Mesenchymal stem cell (in vitro differentiated cells and primary cell): ENCODE results near the gene SSNA1.

Source experiments
- DNase-seq: peaks from one replicate; pipeline ENCODE4 v3.0.0-alpha.2; 2013
- H2AFZ ChIP-seq: one replicate; pipeline ENCODE4 v1.6.1; 2013; ENCODE audit warnings: low read depth, mild to moderate bottlenecking, control low read depth, inconsistent platforms, low read length, moderate library complexity
- H2AK5ac ChIP-seq: 2 replicates; pipeline ENCODE4 v1.6.1; 2013; ENCODE audit warnings: low read length, moderate library complexity, mild to moderate bottlenecking, inconsistent platforms; ENCODE audit not compliant: severe bottlenecking
- H2BK120ac ChIP-seq: one replicate; pipeline ENCODE4 v1.6.1; 2013; ENCODE audit warnings: low read depth, mild to moderate bottlenecking, inconsistent platforms, low read length, moderate library complexity
- H2BK12ac ChIP-seq, 2 experiments: one replicate each; pipeline ENCODE4 v1.6.1; 2013; ENCODE audit warnings: inconsistent platforms in 2 of 2, low read length in 2 of 2, mild to moderate bottlenecking in 2 of 2, moderate library complexity in 2 of 2, control low read depth in 1 of 2
- H2BK15ac ChIP-seq: one replicate; pipeline ENCODE4 v1.6.1; 2013; ENCODE audit warnings: mild to moderate bottlenecking, low read depth, inconsistent platforms; ENCODE audit not compliant: poor library complexity, severe bottlenecking
- H2BK5ac ChIP-seq: 2 replicates; pipeline ENCODE4 v1.6.1; 2013; ENCODE audit warnings: low read depth, mild to moderate bottlenecking, low read length, control low read depth, inconsistent platforms; ENCODE audit not compliant: poor library complexity, severe bottlenecking
- H3K14ac ChIP-seq, 2 experiments: one replicate each; pipeline ENCODE4 v1.6.1; 2013; ENCODE audit warnings: inconsistent platforms in 2 of 2, low read length in 2 of 2, control low read depth in 1 of 2, mild to moderate bottlenecking in 1 of 2, moderate library complexity in 1 of 2
- H3K18ac ChIP-seq, 2 experiments: one replicate each; pipeline ENCODE4 v1.6.1; 2013; ENCODE audit warnings: inconsistent platforms in 2 of 2, low read length in 2 of 2, control low read depth in 1 of 2, low read depth in 1 of 2, mild to moderate bottlenecking in 1 of 2
- H3K23ac ChIP-seq, 2 experiments: one replicate each; pipeline ENCODE4 v1.6.1; 2013; ENCODE audit warnings: inconsistent platforms in 2 of 2, low read length in 2 of 2, mild to moderate bottlenecking in 2 of 2, moderate library complexity in 2 of 2, control low read depth in 1 of 2
- H3K27ac ChIP-seq: 2 replicates; pipeline ENCODE4 v1.5.1; 2013; ENCODE audit warnings: mild to moderate bottlenecking, moderate library complexity, low read length, control low read depth, inconsistent platforms; ENCODE audit not compliant: poor library complexity, severe bottlenecking
- H3K27me3 ChIP-seq, 2 experiments: 2 replicates each; pipeline versions ENCODE4 v1.6.1 to v1.7.0; 2013; ENCODE audit warnings: low read length in 2 of 2, mild to moderate bottlenecking in 2 of 2, moderate library complexity in 2 of 2, control low read depth in 1 of 2, inconsistent platforms in 1 of 2; ENCODE audit not compliant: control insufficient read depth in 1 of 2, insufficient read depth in 1 of 2
- H3K36me3 ChIP-seq, 2 experiments: 2 replicates each; pipeline versions ENCODE4 v1.6.1 to v1.7.0; 2013; ENCODE audit warnings: low read length in 2 of 2, control low read depth in 1 of 2, inconsistent platforms in 1 of 2, low read depth in 1 of 2, mild to moderate bottlenecking in 1 of 2; ENCODE audit not compliant: insufficient read depth in 2 of 2, control insufficient read depth in 1 of 2
- H3K4ac ChIP-seq, 2 experiments: one replicate each; pipeline ENCODE4 v1.6.1; 2013; ENCODE audit warnings: inconsistent platforms in 2 of 2, low read length in 2 of 2, mild to moderate bottlenecking in 2 of 2, moderate library complexity in 2 of 2, control low read depth in 1 of 2, low read depth in 1 of 2
- H3K4me1 ChIP-seq: 2 replicates; pipeline ENCODE4 v1.6.1; 2013; ENCODE audit warnings: low read depth, low read length, control low read depth; ENCODE audit not compliant: control insufficient read depth, insufficient read depth
- H3K4me2 ChIP-seq: 2 replicates; pipeline ENCODE4 v1.6.1; 2013; ENCODE audit warnings: low read length, mild to moderate bottlenecking, inconsistent platforms; ENCODE audit not compliant: poor library complexity, severe bottlenecking
- H3K4me3 ChIP-seq, 2 experiments: 2 replicates each; pipeline versions ENCODE4 v1.5.1 to v1.7.0; 2013; ENCODE audit warnings: low read length in 2 of 2, mild to moderate bottlenecking in 2 of 2, control low read depth in 1 of 2, low read depth in 1 of 2; ENCODE audit not compliant: insufficient read depth in 1 of 2
- H3K79me1 ChIP-seq: replicated peaks from 2 replicates; pipeline ENCODE4 v1.6.1; 2013; ENCODE audit warnings: mild to moderate bottlenecking, control low read depth, low read length, inconsistent platforms; ENCODE audit not compliant: poor library complexity, severe bottlenecking
- H3K9ac ChIP-seq: 2 replicates; pipeline ENCODE4 v1.7.0; 2013; ENCODE audit warnings: mild to moderate bottlenecking, low read length, moderate library complexity
- H3K9me3 ChIP-seq: 2 replicates; pipeline ENCODE4 v1.7.0; 2013; ENCODE audit warnings: mild to moderate bottlenecking, low read length; ENCODE audit not compliant: control insufficient read depth
- H4K8ac ChIP-seq: one replicate; pipeline ENCODE4 v1.6.1; 2013; ENCODE audit warnings: inconsistent platforms, mild to moderate bottlenecking, low read length, moderate library complexity
- H4K91ac ChIP-seq: one replicate; pipeline ENCODE4 v1.6.1; 2013; ENCODE audit warnings: mild to moderate bottlenecking, low read length, inconsistent platforms
- WGBS: methylation state at CpG from one replicate; pipeline ENCODE4 v1.1.7; 2013; ENCODE audit warnings: mixed read lengths; 5-methylcytosine and 5-hydroxymethylcytosine counted together

The SSNA1 gene

GRCh38 chr9:137167747-137168572, 20.5 kb upstream of the SSNA1 start:
- WGBS, result 16% methylated on average over 53 of the region's 57 CpGs
- Histone ChIP-seq H3K14ac (no peak overlapping the region), H3K79me1 (no peaks in the 10 kb centered on the region), H2AFZ (no peak overlapping the region), H3K9ac (no peak overlapping the region), H3K36me3 (no peaks in the 10 kb centered on the region), H2AK5ac (no peak overlapping the region), H3K27me3 (peaks cover 87% of the 10 kb centered on the region in 2 experiments), H2BK12ac (no peak overlapping the region), H2BK120ac (no peak overlapping the region), H3K27ac (no peak overlapping the region), H3K18ac (no peak overlapping the region), H4K8ac (no peak overlapping the region), H2BK15ac (no peak overlapping the region), H3K9me3 (no peaks in the 10 kb centered on the region), H3K4me2 (no peak overlapping the region), H3K4ac (no peak overlapping the region), H3K4me1 (peaks cover 26% of the 10 kb centered on the region), H3K4me3 (no peak overlapping the region), H3K23ac (no peak overlapping the region), H4K91ac (no peak overlapping the region), H2BK5ac (no peak overlapping the region)
- no peak for DNase-seq

- H3K23ac ChIP-seq, result no peak overlapping the region
- H3K27ac ChIP-seq, result no peak overlapping the region
- H3K9ac ChIP-seq, result no peak overlapping the region
- no peak overlapping the region for H2BK5ac ChIP-seq
- peaks cover 21% of the 10 kb centered on the region for H3K4me1 ChIP-seq
- no peaks in the 10 kb centered on the region for H3K9me3 ChIP-seq
- H3K36me3 ChIP-seq, result no peaks in the 10 kb centered on the region
- H4K91ac ChIP-seq, result no peak overlapping the region
- H3K4me2 ChIP-seq, result peak overlapping the region; percentile 73
- H2BK12ac ChIP-seq, result no peak overlapping the region
- no peak overlapping the region for H2BK120ac ChIP-seq
- H2BK15ac ChIP-seq, result no peak overlapping the region
- H2AK5ac ChIP-seq, result no peak overlapping the region
- WGBS, result 6% methylated on average over 33 of the region's 36 CpGs
- DNase-seq, result no peak
- peak overlapping the region in 1 of 2 experiments; percentile 31 for H3K4me3 ChIP-seq
- H3K4ac ChIP-seq, result no peak overlapping the region
- H3K27me3 ChIP-seq, result peaks cover 84 to 88% of the 10 kb centered on the region in 2 experiments
- H3K14ac ChIP-seq, result no peak overlapping the region
- no peak overlapping the region for H3K18ac ChIP-seq
- no peaks in the 10 kb centered on the region for H3K79me1 ChIP-seq
- H4K8ac ChIP-seq, result no peak overlapping the region
- H2AFZ ChIP-seq, result no peak overlapping the region
Measured at GRCh38 chr9:137168573-137168903, 19.9 kb upstream of the SSNA1 start.

- Histone ChIP-seq H2BK5ac (no peak overlapping the region), H3K14ac (no peak overlapping the region), H3K4me2 (peak overlapping the region; percentile 73), H3K36me3 (no peaks in the 10 kb centered on the region), H3K18ac (no peak overlapping the region), H2AK5ac (no peak overlapping the region), H2BK12ac (no peak overlapping the region), H2BK120ac (no peak overlapping the region), H4K8ac (no peak overlapping the region), H4K91ac (no peak overlapping the region), H2AFZ (no peak overlapping the region), H3K27me3 (peaks cover 83 to 88% of the 10 kb centered on the region in 2 experiments), H3K4ac (no peak overlapping the region), H3K9ac (no peak overlapping the region), H3K9me3 (no peaks in the 10 kb centered on the region), H3K4me1 (peaks cover 21% of the 10 kb centered on the region), H3K4me3 (peak overlapping the region in 1 of 2 experiments; percentile 38), H2BK15ac (no peak overlapping the region), H3K79me1 (no peaks in the 10 kb centered on the region), H3K27ac (no peak overlapping the region), H3K23ac (peak overlapping the region in 1 of 2 experiments; percentile 85)
- peak; percentile 29 for DNase-seq
- 2% methylated on average over 83 of the region's 124 CpGs for WGBS
Measured at GRCh38 chr9:137168904-137169856, 19.3 kb upstream of the SSNA1 start.

- Histone ChIP-seq H3K18ac (no peak within 1 kb of the TSS), H3K36me3 (no peaks in the 10 kb centered on the region), H2AK5ac (no peak within 1 kb of the TSS), H2BK12ac (no peak within 1 kb of the TSS), H4K91ac (no peak within 1 kb of the TSS), H3K27me3 (peaks cover 75 to 86% of the 10 kb centered on the region in 2 experiments), H3K4me1 (peaks cover 21% of the 10 kb centered on the region), H3K4me2 (peak within 1 kb of the TSS; percentile 73), H2AFZ (no peak within 1 kb of the TSS), H2BK15ac (no peak within 1 kb of the TSS), H3K4ac (no peak within 1 kb of the TSS), H3K14ac (no peak within 1 kb of the TSS), H3K9me3 (no peaks in the 10 kb centered on the region), H3K9ac (no peak within 1 kb of the TSS), H4K8ac (no peak within 1 kb of the TSS), H2BK120ac (no peak within 1 kb of the TSS), H3K23ac (peak within 1 kb of the TSS in 1 of 2 experiments; percentile 85), H3K27ac (no peak within 1 kb of the TSS), H3K79me1 (no peaks in the 10 kb centered on the region), H3K4me3 (peak within 1 kb of the TSS in 1 of 2 experiments; percentile 38), H2BK5ac (no peak within 1 kb of the TSS)
- no peak for DNase-seq
- WGBS, result 27% methylated on average over 41 of the region's 41 CpGs
Measured at GRCh38 chr9:137169896-137170358, 18.5 kb upstream of the SSNA1 start, which contains the start of gene LRRC26. TSS of gene LRRC26 (minus strand) at chr9:137170051. CDS start at chr9:137169943, 108 bp downstream.
